GM03348 (cell line): ENCODE results near the gene MCHR1.
"Not testable (repeated sequence)": the region's sequence is repeated elsewhere in the genome, so short reads cannot be mapped to it uniquely, and the experiment has no call there.

ENCODE experiments used
- DNase-seq: peaks from one replicate; pipeline ENCODE4 v3.0.0; 2012; ENCODE audit warnings: low spot score

MCHR1 gene

DNA sequence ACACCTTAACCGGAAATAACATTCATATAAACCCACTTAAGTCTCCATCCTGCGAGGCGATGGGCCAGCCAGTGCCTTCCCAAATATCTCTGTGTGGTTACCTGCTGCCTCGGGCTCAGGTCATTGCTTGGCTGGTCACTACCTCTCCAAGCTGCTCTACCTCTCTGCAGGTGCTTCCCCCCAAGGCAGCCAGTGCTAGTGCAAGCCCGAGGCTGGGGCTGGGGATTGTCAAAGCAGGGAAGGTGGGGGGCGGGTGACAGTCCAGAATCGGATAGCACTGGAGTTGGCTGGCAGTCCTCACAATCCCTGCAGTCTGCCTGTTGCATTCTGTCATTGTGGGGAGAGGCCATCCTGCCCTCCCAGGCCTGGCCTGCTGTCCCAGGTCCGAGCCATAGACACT, 11.1 kb downstream of the MCHR1 start:
- no peak for DNase-seq

DNA sequence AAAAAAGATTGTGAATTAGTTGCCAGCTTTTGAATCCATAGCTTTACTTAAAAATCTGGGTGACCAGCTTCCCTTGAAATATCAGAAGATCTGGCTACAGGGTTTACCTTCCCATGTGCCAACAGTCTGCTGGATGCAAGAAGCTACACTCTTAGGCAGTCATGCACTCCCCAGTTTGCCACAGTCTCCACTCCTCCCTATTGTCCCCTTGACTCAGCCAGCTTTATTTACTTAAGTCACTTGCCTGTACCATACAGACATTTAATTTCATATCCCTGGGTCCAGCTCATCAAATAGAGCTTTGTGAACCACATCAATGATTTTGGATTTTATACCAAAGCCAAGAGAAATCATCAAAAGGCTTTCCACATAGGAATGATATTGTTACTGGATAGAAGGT, 12.2 kb downstream of the MCHR1 start:
- no peak for DNase-seq

DNA sequence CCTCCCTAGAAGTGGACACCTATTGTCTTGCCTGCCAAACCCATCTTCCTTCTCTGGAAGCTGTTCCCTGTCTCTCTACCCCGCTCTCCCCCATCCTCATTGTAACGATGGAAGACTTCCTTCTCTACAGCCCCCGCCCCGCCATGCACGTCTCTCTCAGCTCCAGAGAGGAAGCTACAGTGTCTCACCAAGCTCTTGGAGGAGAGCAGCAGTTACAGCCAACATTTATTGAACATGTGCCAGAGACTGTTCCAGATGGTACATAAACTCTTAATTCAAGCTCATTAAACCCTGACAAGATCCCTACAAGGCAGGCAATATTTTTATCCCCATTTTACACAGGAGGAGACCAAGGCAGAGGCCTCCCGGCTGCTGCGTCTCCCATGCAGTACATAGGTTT, 15.1 kb downstream of the MCHR1 start:
- DNase-seq: no peak

DNA sequence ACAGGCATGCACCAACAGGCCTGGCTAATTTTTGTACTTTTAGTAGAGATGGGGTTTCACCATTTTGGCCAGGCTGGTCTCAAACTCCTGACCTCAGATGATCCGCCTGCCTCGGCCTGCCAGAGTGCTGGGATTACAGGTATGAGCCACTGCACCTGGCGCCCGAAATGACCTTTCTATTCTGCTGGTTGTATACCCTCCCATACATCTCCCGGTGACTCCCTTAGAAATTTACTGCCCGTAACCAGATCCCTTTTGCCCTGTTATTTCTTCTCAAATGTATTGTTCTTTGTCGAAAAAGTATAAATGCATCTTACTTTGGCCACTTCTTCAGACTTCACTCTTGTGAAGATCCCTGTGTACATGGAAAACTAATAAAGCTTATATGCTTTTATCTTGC, 22.0 kb downstream of the MCHR1 start:
- DNase-seq: no peak

DNA sequence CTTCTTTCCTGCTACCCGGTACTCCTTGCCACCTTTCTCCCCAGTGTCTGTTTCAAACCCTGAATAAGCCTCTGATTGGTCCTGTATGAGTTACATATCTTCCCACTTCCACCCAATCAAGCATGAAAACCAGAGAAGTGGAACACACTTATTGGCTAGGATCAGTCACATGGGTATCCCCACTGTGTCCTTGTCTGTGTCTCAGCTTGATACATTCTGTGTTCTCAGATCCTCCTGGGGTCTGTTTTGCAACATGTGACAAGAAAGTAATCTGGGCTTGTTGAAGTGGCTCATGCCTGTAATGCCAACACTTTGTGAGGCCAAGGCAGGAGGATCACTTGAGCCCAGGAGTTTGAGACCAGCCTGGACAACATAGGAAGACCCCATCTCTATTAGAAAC, 23.9 kb downstream of the MCHR1 start:
- no peak for DNase-seq

DNA sequence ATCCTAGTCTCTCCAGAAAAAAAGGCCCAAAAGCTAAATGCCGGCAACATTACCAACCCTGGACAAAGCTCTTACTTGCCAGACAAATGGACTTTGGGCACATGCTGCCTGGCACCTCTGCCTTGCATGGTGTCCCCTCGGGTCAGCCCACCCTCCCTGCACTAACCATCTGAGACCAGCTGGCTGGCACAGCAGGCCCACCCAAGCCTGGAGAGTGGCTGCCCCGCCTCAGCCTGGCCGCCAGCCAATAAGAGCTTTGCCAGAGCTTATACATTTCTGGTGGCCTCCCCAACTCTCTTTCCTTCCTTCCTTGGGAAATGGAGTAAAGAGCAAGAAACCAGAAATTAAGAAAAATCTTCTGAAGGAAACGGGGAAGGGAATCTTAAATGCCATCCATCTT, 24.5 kb downstream of the MCHR1 start:
- DNase-seq: no peak

DNA sequence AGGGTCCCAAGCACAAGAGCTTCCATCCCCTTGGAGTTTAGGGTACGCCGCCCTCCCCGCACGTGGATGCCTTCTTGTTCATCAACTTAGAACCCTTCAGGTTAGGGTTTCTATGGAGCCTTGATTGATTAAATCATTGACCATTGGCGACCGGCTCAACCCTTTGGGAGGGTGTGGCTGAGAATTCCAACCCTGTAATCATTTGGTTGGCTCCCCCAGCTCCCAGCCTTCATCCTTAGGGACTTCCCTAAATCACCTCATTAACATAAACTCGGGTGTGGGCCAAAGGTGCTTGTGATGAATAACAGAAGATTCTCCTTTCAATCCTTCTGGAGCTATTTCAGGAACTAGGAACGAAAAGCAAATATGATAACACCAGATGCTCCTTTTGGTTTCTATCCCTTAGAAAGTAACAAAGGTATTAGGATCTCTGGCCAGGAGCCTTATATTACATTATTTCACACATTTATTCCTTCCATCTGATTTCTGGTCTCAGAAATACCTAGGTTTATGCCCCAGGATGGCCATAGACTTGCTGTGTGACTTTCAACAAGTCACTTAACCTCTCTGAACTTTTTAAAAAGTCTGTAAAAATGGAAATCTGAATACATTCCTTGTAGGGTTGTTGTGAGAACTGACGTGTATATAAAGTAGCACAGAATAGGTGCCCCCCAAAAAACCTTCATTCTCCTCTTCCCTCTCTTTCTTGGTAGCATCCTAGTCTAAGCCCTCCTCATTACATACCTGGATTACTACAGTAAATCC, 26.8 kb downstream of the MCHR1 start:
- DNase-seq: no peak

DNA sequence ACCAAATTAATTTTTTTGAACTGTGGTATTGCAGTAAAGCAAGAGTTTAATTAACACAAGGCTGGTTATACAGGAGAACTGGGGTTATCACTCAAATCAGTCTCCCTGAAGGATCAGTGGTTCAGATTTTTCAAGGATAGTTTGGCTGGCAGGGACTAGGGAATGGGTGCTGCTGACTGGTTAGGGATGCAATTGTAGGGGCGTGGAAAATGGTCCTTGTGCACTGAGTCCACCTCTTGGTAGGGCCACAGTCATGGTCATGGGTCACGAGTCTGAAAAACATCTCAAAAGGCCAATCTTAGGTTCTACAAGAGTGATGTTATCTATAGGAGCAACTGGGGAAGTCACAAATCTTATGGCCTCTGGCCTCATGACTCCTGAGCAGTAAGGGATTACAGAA, 27.9 kb downstream of the MCHR1 start:
- DNase-seq: no peak

DNA sequence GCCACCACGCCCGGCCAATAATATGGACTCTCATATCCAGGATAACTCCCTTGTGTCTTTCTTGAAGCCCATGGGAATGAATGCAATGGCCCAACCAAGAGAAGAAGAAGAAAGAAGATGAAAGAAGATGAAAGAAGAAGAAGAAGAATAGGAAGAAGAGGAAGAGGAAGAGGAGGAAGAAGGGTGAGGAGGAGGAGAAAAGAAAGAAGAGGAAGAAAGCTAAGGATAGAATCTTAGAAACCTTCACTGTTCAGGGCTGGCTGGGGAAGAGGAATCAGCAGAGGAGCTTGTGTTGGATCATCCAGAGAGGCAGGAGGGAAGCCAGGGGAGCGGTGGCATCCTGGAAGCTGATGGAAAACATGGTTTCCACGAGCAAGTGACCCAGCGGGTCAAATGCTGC, 28.9 kb downstream of the MCHR1 start:
- DNase-seq: no peak

DNA sequence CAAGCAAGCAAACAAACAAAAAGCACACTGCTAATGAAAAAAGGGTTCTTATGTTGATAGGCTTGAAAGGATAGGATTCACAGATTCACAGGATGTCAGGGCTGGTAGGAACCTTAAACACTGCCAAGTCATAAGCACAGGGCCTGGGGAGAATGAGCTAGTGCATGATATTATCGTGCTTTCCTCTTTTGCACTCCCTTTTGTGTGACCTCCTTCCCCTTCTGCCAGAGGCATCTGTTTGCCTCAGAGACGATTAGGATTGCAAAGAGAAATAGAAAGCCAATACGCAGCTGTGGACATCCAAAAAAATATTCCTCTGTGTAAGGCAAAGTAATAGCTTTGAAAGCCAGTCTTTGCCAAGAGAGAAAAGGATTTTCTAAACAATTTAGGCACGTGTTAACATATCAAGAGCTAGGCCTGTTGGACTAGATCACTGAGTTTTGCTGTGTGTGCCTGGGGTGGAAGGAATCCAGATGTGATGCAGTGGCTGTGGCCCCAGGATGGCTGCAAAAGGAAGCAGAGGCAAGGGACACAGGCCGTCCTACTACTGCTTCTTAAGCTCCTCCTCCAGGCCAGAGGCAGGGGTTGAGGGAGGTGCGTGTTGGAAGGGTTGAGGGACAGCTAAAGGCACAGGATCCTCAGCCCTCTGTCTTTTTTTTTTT, 30.6 kb downstream of the MCHR1 start:
- no peak for DNase-seq

DNA sequence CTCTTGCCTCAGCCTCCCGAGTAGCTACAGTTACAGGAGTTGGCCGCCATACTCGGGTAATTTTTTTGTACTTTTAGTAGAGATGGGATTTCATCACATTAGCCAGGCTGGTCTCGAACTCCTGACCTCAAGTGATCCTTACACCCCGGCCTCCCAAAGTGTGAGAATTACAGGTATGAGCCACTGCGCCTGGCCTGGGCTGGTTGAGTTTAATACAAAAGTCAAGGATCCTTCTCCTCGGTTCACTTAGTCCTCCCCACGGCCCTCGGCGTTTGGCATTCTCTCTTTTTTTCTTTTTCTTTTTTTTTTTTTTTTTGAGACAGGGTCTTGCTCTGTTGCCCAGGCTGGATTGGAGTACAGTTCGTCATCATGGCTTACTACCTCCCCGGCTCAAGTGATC, 33.0 kb downstream of the MCHR1 start:
- DNase-seq: no peak

DNA sequence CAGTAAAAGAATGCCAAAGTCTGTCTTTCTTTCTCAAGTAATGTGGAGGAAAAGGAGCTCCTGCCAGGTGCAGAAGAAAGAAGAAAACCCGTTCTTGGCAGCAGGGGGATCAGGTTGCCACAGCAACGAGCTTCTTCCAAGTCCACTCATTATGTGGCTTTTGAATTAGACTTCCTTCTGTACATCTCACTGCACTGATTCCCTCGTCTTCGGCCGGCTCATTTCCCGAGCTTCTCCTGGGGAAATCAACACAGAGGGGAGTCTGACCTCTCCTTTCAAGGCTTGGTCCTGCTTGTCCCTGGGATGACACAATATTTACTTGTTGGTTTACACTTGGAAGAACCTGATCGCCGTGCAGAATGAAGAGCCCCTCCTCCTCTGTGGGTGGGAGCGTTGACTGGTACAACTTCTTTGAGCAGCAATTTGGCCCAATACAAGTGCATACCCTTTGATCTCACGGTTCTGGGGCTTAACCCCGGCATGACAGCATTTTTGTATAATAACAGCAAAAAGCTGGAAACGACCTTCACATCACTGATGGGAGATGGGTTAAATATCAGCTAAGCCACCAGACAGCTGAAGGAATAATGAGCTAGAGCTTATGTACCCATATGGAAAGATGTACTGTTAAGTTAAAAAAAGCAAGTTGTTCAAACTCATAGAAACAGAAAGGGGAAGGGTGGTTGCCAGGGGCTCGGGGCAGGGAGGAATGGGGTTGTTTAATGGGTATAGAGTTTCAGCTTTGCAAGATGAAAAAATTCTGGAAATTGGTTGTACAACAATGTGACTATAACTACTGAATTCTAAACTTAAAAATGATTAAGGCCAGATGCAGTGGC, 35.4 kb downstream of the MCHR1 start:
- no peak for DNase-seq

DNA sequence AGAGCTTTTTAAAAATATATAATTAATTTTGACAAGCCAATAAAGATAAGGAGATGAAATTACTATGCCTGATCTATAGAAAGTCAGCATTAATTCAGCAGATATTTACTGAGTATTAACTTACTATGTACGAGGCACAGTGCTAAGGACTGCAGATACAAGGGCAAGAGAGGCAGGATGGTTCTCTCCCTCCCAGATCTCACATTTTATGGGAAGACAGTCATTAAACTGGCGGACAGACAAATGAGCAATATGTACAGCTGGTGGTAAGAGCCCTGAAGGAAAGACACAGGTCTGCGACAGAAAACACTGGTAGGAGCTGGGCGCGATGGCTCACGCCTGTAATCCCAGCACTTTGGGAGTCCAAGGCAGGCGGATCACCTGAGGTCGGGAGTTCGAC, 36.8 kb downstream of the MCHR1 start:
- no peak for DNase-seq

DNA sequence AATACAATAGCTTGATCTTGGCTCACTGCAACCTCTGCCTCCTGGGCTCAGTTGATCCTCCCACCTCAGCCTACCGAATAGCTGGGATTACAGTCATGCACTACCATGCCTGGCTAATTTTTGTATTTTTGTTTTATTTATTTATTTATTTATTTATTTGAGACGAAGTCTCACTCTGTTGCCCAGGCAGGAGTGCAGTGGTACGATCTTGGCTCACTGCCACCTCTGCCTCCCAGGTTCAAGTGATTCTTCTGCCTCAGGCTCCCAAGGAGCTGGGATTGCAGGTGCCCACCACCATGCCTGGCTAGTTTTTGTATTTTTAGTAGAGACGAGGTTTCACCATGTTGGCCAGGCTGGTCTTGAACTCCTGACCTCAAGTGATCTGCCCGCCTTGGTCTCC, 38.4 kb downstream of the MCHR1 start:
- DNase-seq: not testable (repeated sequence)

DNA sequence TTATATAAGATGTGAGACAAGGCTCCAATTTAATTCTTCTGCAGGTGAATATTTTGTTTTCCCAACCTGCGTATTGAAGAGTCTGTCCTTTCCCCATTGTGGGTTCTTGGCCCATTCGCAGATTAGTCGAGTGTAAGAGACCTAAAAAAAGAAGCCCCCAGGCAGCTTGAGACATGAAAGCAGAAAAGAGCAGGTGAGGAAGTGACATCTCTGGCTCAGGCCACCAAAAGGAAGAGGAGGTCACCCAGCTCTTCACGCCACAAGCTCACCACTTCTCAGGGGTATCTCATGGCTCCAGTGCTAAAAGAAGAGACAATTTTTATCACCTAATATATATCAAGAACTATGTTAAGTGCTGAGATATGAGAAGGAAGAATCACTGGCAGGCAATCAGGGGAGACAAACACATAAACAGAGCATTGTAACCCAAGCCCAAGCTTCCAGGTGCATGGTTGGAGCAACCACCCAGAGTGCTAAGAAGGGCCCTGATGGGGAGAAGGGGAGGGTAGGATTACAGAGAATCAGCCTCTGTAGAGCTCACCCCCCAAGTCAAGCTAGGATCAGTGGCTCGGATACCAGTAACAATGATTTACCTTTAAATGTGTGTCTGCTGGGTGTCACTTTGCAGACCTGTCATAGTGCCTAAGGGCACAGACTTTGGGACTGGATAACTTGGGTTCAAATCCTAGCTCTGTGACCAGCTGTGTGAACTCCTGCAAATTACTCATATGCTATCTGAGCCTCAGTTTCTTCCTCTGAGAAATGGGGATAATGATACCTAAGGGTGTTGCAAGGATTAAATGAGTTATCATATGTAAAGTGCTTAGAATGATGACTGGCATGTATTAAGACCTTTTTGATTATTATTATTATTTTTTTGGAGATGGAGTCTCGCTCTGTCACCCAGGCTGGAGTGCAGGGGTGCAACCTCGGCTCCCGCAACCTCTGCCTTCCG, 39.2 kb downstream of the MCHR1 start:
- DNase-seq: no peak

DNA sequence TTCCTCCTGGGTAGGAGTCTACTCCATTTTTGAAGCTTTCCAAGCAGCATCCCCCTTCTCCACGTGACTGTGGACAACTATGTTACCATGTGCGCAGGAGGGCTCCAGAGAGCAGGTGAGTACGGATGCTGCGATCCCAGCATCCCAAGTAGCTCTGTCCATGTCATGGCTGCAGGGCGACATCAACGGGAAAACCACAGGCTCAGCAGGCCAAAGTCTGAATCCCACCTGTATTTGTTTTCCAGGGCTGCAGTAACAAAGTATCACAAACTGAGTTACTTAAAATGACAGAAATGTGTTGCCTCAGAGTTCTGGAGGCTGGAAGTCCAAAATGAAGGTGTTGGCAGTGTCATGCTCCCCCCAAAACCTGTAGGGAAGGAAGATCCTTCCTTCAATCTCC, 40.3 kb downstream of the MCHR1 start:
- no peak for DNase-seq

DNA sequence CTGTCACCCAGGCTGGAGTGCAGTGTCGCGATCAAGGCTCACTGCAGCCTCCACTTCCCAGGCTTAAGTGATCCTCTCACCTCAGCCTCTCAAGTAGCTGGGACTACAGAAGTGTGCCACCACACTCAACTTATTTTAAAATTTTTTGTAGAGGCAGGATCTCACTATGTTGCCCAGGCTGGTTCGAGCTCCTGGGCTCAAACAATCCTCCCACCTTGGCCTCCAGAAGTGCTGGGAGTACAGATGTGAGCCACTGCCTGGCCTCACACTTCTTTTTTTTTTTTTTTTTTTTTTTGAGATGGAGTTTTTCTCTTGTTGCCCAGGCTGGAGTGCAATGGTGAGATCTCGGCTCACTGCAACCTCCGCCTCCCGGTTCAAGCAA, 40.9 kb downstream of the MCHR1 start:
- not testable (repeated sequence) for DNase-seq

DNA sequence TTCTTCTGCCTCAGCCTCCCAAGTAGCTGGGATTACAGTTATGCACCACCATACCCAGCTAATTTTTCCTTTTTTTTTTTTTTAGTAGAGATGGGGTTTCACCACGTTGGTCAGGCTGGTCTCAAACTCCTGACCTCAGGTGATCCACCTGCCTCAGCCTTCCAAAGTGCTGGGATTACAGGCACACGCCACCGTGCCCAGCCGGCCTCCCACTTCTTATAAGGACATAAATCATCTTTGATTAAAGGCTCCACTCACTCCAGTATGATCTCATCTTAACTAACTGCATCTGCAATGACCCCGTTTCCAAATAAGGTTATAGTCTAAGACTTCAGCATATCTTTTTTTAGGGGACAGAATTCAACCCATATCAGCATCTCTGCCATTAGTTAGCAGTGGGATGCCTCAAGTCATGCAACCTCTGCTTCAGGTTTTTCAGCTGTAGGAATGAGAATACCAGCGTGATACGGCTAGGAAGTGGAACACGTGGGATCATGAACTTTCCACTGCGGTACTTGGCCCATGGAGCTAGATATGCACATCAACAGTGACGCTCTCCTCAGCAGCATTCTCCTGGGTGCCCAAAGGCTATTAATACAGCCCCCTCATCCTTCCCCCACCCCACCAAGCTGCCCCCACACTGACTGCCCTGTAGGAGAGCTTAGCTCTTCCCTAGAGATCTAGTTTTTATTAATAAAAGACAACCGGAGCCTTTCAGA, 41.4 kb downstream of the MCHR1 start:
- DNase-seq: no peak

DNA sequence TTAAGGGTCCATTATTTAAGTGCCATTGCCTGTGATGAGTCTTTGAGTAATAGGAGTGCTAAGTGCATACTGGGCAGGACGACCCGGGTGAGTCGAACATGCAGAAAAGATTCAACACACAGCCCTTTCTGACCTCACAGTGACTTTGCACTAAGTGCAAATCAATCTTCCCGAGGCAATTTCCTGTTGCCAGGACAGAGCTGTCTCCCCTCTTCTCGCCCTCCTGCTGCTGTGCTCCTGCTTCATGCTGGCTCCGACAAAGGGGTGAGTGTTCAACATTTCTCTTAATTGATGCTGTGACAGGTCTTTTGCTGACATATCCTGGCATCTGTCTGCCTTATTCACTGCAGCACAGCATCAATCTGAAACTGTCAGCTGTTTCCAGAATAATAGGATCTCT, 42.0 kb downstream of the MCHR1 start:
- DNase-seq: no peak

DNA sequence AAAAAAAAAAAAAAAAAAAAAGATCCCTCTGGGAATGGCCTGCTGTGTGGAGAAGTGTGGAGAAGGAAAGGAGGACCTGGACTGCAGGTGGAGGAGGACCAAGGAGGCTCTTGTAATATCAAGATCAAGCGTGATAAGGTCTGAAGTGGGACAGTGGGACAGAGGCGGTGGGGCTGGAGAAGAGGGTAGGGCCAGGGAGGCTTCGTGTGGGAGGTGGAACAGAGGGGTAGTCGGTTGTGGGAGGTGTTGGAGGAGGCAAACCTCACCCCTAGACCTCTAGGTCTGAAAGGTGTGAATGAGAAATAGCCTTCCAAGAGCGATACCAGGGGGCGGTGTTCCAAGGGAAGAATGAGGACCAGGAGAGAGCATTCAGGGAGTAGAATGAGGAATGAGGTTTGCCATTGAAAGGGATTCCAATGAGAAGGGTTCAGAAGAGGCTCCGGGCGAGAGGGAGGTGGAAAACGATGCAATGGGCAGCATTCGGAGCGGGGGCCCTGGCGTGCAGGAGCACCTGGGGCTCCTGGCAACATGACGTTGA, 44.2 kb downstream of the MCHR1 start:
- DNase-seq: no peak

DNA sequence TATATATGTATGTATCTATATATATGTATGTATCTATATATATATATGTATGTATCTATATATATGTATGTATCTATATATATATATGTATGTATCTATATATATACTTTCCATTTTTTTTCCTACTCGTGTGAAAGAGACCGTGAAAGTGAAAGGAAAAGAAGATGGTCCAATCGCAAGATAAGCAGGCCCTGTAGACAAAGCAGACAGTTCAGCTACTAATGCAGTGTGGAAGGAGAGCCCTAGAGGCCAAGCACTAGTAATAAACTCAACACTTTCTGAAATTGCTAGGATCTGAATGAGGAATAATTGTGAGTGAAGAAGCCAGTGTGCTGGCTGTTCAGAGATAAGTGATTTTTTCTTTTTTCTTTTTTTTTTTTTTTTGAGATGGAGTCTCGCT, 47.2 kb downstream of the MCHR1 start:
- DNase-seq: no peak
